GM23338 (cell line): ENCODE results near the gene RAP1GDS1. TPM values are rescaled to one million over a fixed set of nuclear protein-coding genes. Genes with fewer than 3 reads are reported as not detected.

Source experiments
- ATAC-seq: fragments of 200-7000 bp; cut with Tn5 transposase; 3 replicates; pipeline ENCODE4 v1.9.1; 2020
- DNase-seq: peaks from one replicate; pipeline ENCODE4 v3.0.0-alpha.2; 2015; ENCODE audit warnings: low spot score
- H2AFZ ChIP-seq: fragments of 200-600 bp; sonication (generic); 2 replicates; pipeline ENCODE4 v1.8.0; 2016; ENCODE audit warnings: antibody characterized with exemption, mild to moderate bottlenecking, moderate library complexity
- H3F3A ChIP-seq: fragments of 200-600 bp; sonication (generic); replicated peaks from 2 replicates; pipeline ENCODE4 v1.8.0; 2017; ENCODE audit warnings: antibody characterized with exemption, mixed run types, low read depth
- H3K27ac ChIP-seq: fragments of 200-600 bp; sonication (generic); 2 replicates; pipeline ENCODE4 v1.6.1; 2016; ENCODE audit warnings: low read depth
- H3K27me3 ChIP-seq: fragments of 200-600 bp; sonication (generic); 2 replicates; pipeline ENCODE4 v1.8.0; 2016; ENCODE audit warnings: mild to moderate bottlenecking, mixed run types, moderate library complexity; ENCODE audit not compliant: insufficient read depth
- H3K36me3 ChIP-seq: fragments of 200-600 bp; sonication (generic); 2 replicates; pipeline ENCODE4 v1.8.0; 2016; ENCODE audit warnings: mild to moderate bottlenecking; ENCODE audit not compliant: insufficient read depth
- H3K4me1 ChIP-seq: fragments of 200-600 bp; sonication (generic); 2 replicates; pipeline ENCODE4 v1.8.0; 2016; ENCODE audit warnings: mild to moderate bottlenecking, moderate library complexity; ENCODE audit not compliant: insufficient read depth
- H3K4me2 ChIP-seq: fragments of 200-600 bp; sonication (generic); 2 replicates; pipeline ENCODE4 v1.7.1; 2017; ENCODE audit warnings: mixed run types
- H3K4me3 ChIP-seq: fragments of 200-600 bp; sonication (generic); 2 replicates; pipeline ENCODE4 v1.6.1; 2016; ENCODE audit warnings: mixed run types
- H3K79me2 ChIP-seq: fragments of 200-600 bp; sonication (generic); replicated peaks from 2 replicates; pipeline ENCODE4 v1.8.0; 2017; ENCODE audit warnings: mild to moderate bottlenecking; ENCODE audit not compliant: insufficient read depth
- H3K9me2 ChIP-seq: fragments of 200-600 bp; sonication (generic); 2 replicates; pipeline ENCODE4 v1.8.0; 2017; ENCODE audit not compliant: insufficient read depth
- H4K20me1 ChIP-seq: fragments of 200-600 bp; sonication (generic); replicated peaks from 2 replicates; pipeline ENCODE4 v1.8.0; 2017; ENCODE audit warnings: mild to moderate bottlenecking; ENCODE audit not compliant: insufficient read depth
- H3K27ac Mint-ChIP-seq: 2 replicates; pipeline ENCODE4 v1.8.0; 2020; ENCODE audit warnings: inconsistent platforms, mild to moderate bottlenecking, moderate library complexity, mixed read lengths
- H3K27me3 Mint-ChIP-seq: 3 replicates; pipeline ENCODE4 v1.8.0; 2022; ENCODE audit warnings: low read depth, mild to moderate bottlenecking, moderate library complexity, mixed read lengths, inconsistent platforms; ENCODE audit not compliant: insufficient read depth, poor library complexity
- H3K36me3 Mint-ChIP-seq: 3 replicates; pipeline ENCODE4 v1.8.0; 2021; ENCODE audit warnings: low read depth, mild to moderate bottlenecking, inconsistent platforms, moderate library complexity, mixed read lengths
- H3K4me1 Mint-ChIP-seq: 3 replicates; pipeline ENCODE4 v1.8.0; 2020; ENCODE audit warnings: mild to moderate bottlenecking, inconsistent platforms, mixed read lengths
- H3K4me3 Mint-ChIP-seq: 3 replicates; pipeline ENCODE4 v1.8.0; 2021; ENCODE audit warnings: moderate library complexity, mild to moderate bottlenecking, inconsistent platforms, mixed read lengths
- H3K9me3 Mint-ChIP-seq: 3 replicates; pipeline ENCODE4 v1.8.0; 2020; ENCODE audit warnings: moderate library complexity, mild to moderate bottlenecking, inconsistent platforms, mixed read lengths
- CREB1 ChIP-seq: fragments of 250-450 bp; sonication (Bioruptor Pico); IDR thresholded peaks from 2 replicates; pipeline ENCODE4 v1.5.0; 2020; ENCODE audit warnings: low read depth, mild to moderate bottlenecking, moderate library complexity
- CTCF ChIP-seq, 2 experiments: fragments of 200-600 bp in 1 of 2; sonication (generic) in 1 of 2; conservative IDR thresholded peaks; 2 replicates each; pipeline versions ENCODE4 v1.5.1 to v1.6.1; 2016 to 2017; ENCODE audit warnings: antibody characterized with exemption in 2 of 2, low read depth in 2 of 2, mild to moderate bottlenecking in 2 of 2, moderate library complexity in 1 of 2
- EZH2 ChIP-seq: fragments of 200-600 bp; sonication (generic); IDR thresholded peaks from one replicate; pipeline ENCODE4 v1.8.0; 2017; ENCODE audit warnings: antibody characterized with exemption, mild to moderate bottlenecking, low read depth; ENCODE audit not compliant: unreplicated experiment
- EZH2phosphoT487 ChIP-seq: fragments of 200-600 bp; sonication (generic); IDR thresholded peaks from one replicate; pipeline ENCODE4 v1.8.1; 2018; ENCODE audit warnings: antibody characterized with exemption; ENCODE audit not compliant: unreplicated experiment
- JUNB ChIP-seq: IDR thresholded peaks from one replicate; pipeline ENCODE4 v1.6.1; 2016; ENCODE audit warnings: antibody characterized with exemption; ENCODE audit not compliant: unreplicated experiment
- NANOG ChIP-seq: IDR thresholded peaks from 2 replicates; pipeline ENCODE4 v1.6.1; 2016; ENCODE audit warnings: antibody characterized with exemption, borderline replicate concordance
- POLR2AphosphoS5 ChIP-seq: IDR thresholded peaks from 2 replicates; pipeline ENCODE4 v1.6.1; 2016; ENCODE audit warnings: antibody characterized with exemption, low read depth
- STAT1 ChIP-seq: IDR thresholded peaks from one replicate; pipeline ENCODE4 v1.6.1; 2016; ENCODE audit warnings: antibody characterized with exemption; ENCODE audit not compliant: unreplicated experiment
- ZNF114 ChIP-seq: fragments of 250-450 bp; sonication (Bioruptor Pico); IDR thresholded peaks from 2 replicates; pipeline ENCODE4 v1.5.0; 2020; ENCODE audit warnings: mild to moderate bottlenecking, moderate library complexity
- ZNF331 ChIP-seq: fragments of 250-450 bp; sonication (Bioruptor Pico); IDR thresholded peaks from 2 replicates; pipeline ENCODE4 v1.5.0; 2020; ENCODE audit warnings: low read depth, mild to moderate bottlenecking, moderate library complexity
- polyA plus RNA-seq: library from polyadenylated mRNA; unstranded; fragments of >200 nt; fragmentation: Nextera tagmentation; extraction: Ambion mirVana; gene quantifications from 2 replicates; pipeline ENCODE4 v1.2.1, GENCODE V29; 2016
- total RNA-seq: library from RNA; depleted of rRNA; stranded (reverse); fragments of >200 nt; shearing (Covaris generic); gene quantifications from 2 replicates; pipeline ENCODE4 v1.2.3, GENCODE V29; 2014
- TF ChIP-seq, protein P1 (sequence below): IDR thresholded peaks from one replicate; pipeline ENCODE4 v1.6.1; 2018; ENCODE audit warnings: antibody characterized with exemption; ENCODE audit not compliant: unreplicated experiment

The RAP1GDS1 gene
- total and polyA plus RNA-seq, 2 experiments from 2014 or later: 23.7 to 32.4 TPM

- TF ChIP-seq, protein P1, sequence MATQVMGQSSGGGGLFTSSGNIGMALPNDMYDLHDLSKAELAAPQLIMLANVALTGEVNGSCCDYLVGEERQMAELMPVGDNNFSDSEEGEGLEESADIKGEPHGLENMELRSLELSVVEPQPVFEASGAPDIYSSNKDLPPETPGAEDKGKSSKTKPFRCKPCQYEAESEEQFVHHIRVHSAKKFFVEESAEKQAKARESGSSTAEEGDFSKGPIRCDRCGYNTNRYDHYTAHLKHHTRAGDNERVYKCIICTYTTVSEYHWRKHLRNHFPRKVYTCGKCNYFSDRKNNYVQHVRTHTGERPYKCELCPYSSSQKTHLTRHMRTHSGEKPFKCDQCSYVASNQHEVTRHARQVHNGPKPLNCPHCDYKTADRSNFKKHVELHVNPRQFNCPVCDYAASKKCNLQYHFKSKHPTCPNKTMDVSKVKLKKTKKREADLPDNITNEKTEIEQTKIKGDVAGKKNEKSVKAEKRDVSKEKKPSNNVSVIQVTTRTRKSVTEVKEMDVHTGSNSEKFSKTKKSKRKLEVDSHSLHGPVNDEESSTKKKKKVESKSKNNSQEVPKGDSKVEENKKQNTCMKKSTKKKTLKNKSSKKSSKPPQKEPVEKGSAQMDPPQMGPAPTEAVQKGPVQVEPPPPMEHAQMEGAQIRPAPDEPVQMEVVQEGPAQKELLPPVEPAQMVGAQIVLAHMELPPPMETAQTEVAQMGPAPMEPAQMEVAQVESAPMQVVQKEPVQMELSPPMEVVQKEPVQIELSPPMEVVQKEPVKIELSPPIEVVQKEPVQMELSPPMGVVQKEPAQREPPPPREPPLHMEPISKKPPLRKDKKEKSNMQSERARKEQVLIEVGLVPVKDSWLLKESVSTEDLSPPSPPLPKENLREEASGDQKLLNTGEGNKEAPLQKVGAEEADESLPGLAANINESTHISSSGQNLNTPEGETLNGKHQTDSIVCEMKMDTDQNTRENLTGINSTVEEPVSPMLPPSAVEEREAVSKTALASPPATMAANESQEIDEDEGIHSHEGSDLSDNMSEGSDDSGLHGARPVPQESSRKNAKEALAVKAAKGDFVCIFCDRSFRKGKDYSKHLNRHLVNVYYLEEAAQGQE: no peak
- no peak for TF ChIP-seq CREB1
- TF ChIP-seq ZNF114 (CRISPR knock-in tag): no peak
- no peak for TF ChIP-seq NANOG
- no peak for TF ChIP-seq STAT1
- TF ChIP-seq POLR2AphosphoS5: no peak
These were observed 57.3 kb downstream of the RAP1GDS1 start (continued) for GRCh38 chr4:98318521-98318920.

- DNase-seq: no peak
- no peak for TF ChIP-seq CREB1
- no peak for TF ChIP-seq EZH2phosphoT487
- no peak for TF ChIP-seq NANOG
- TF ChIP-seq EZH2: no peak
- no peak for TF ChIP-seq CTCF (conservative IDR thresholded peaks at IDR 0.05; ENCODE audit: low read depth in 2 of 2)
- no peak for TF ChIP-seq JUNB
- Histone ChIP-seq H3K27ac (no peak overlapping the region), H4K20me1 (no peaks in the 10 kb centered on the region), H2AFZ (no peak overlapping the region), H3K4me2 (no peak overlapping the region), H3K27me3 (no peaks in the 10 kb centered on the region), H3K4me3 (no peak overlapping the region), H3F3A (no peaks in the 10 kb centered on the region), H3K4me1 (peaks cover 3% of the 10 kb centered on the region; the same call in 1 of the 2 replicates), H3K36me3 (peaks cover 3% of the 10 kb centered on the region; the same call in 1 of the 2 replicates), H3K9me2 (no peaks in the 10 kb centered on the region), H3K79me2 (peaks cover 6% of the 10 kb centered on the region; the same call in 1 of the 2 replicates)
- Mint-ChIP-seq H3K27ac (no peak overlapping the region), H3K36me3 (peaks cover 19% of the 10 kb centered on the region), H3K27me3 (no peaks in the 10 kb centered on the region), H3K4me1 (peaks cover under 1% of the 10 kb centered on the region; the same call in 1 of the 3 replicates), H3K4me3 (no peak overlapping the region), H3K9me3 (peaks cover 7% of the 10 kb centered on the region; the same call in 2 of the 3 replicates)
- no peak for ATAC-seq
These were observed 57.8 kb downstream of the RAP1GDS1 start for GRCh38 chr4:98319021-98319420.

GRCh38 chr4:98326168-98326567 is 65.0 kb downstream of the RAP1GDS1 start:
- no peaks in the 10 kb centered on the region for H3K4me1 ChIP-seq
- H4K20me1 ChIP-seq: no peaks in the 10 kb centered on the region
- no peak for TF ChIP-seq ZNF331 (CRISPR knock-in tag)
- TF ChIP-seq EZH2phosphoT487: no peak
- no peak for TF ChIP-seq EZH2
- no peak for TF ChIP-seq CTCF (conservative IDR thresholded peaks at IDR 0.05; ENCODE audit: low read depth in 2 of 2)
- no peak for TF ChIP-seq JUNB
- no peak for TF ChIP-seq STAT1

More at GRCh38 chr4:98326168-98326567, 65.0 kb downstream of the RAP1GDS1 start:
- Histone ChIP-seq H3F3A (no peaks in the 10 kb centered on the region), H3K36me3 (peaks cover 6% of the 10 kb centered on the region; the same call in 1 of the 2 replicates), H3K9me2 (no peaks in the 10 kb centered on the region), H3K79me2 (no peaks in the 10 kb centered on the region), H2AFZ (no peak overlapping the region), H3K27me3 (no peaks in the 10 kb centered on the region), H3K4me2 (no peak overlapping the region), H3K4me3 (no peak overlapping the region), H3K27ac (no peak overlapping the region)
- Mint-ChIP-seq H3K27ac (no peak overlapping the region), H3K4me3 (no peak overlapping the region), H3K27me3 (peaks cover 2% of the 10 kb centered on the region), H3K36me3 (peaks cover 41% of the 10 kb centered on the region), H3K9me3 (peaks cover 34% of the 10 kb centered on the region), H3K4me1 (no peaks in the 10 kb centered on the region)
- no peak for DNase-seq
- ATAC-seq: no peak
